Caco-2 (cell line): ENCODE results near the gene BCOR. TPM values are rescaled to one million over a fixed set of nuclear protein-coding genes. Genes with fewer than 3 reads are reported as not detected.

Experiments used
- BruUV-seq: library from RNA; stranded (reverse); fragments of 400-500 nt; replicated peaks from 2 replicates; lab custom pipeline; 2021; lab: Mats Ljungman, UMichigan
- CTCF ChIA-PET: fragments of 300-600 bp; sonication (Branson Sonifier 250); formaldehyde crosslinking; loops from one replicate; lab custom pipeline; 2022; ENCODE audit warnings: antibody characterized with exemption; lab: Charles Lee
- POLR2A ChIA-PET: fragments of 300-600 bp; sonication (Branson Sonifier 250); formaldehyde crosslinking; loops from one replicate; lab custom pipeline; 2022; ENCODE audit warnings: antibody characterized with exemption; lab: Charles Lee
- DNase-seq, 2 experiments: peaks; one replicate each; pipeline versions ENCODE4 v3.0.0 to v3.0.0-alpha.2; 2020 to 2022
- H3K27me3 ChIP-seq: replicated peaks from 2 replicates; pipeline ENCODE4 v1.6.0; 2011; ENCODE audit warnings: low read length; ENCODE audit not compliant: control insufficient read depth, insufficient read depth
- H3K36me3 ChIP-seq: 2 replicates; pipeline ENCODE4 v1.5.1; 2011; ENCODE audit warnings: low read length; ENCODE audit not compliant: control insufficient read depth, insufficient read depth
- H3K4me1 ChIP-seq: fragments of 250-450 bp; sonication (Bioruptor Pico); 2 replicates; pipeline ENCODE4 v1.5.1; 2020; ENCODE audit warnings: mild to moderate bottlenecking
- H3K4me3 ChIP-seq: 2 replicates; pipeline ENCODE4 v1.5.1; 2011; ENCODE audit warnings: low read depth, mild to moderate bottlenecking, control low read depth, low read length
- H3K9me3 ChIP-seq: fragments of 250-450 bp; sonication (Bioruptor Pico); 2 replicates; pipeline ENCODE4 v1.5.1; 2020; ENCODE audit warnings: mild to moderate bottlenecking, moderate library complexity
- H3K27ac Mint-ChIP-seq: one replicate; pipeline ENCODE4 v1.8.0; 2022; ENCODE audit warnings: mixed read lengths; ENCODE audit not compliant: unreplicated experiment
- H3K27me3 Mint-ChIP-seq: one replicate; pipeline ENCODE4 v1.8.0; 2022; ENCODE audit warnings: mixed read lengths; ENCODE audit not compliant: insufficient read depth, unreplicated experiment
- H3K36me3 Mint-ChIP-seq: one replicate; pipeline ENCODE4 v1.8.0; 2022; ENCODE audit warnings: mild to moderate bottlenecking, mixed read lengths; ENCODE audit not compliant: insufficient read depth, unreplicated experiment
- H3K4me1 Mint-ChIP-seq: one replicate; pipeline ENCODE4 v1.8.0; 2022; ENCODE audit warnings: low read depth, mixed read lengths; ENCODE audit not compliant: unreplicated experiment
- H3K4me3 Mint-ChIP-seq: one replicate; pipeline ENCODE4 v1.8.0; 2022; ENCODE audit warnings: mild to moderate bottlenecking, moderate library complexity, mixed read lengths; ENCODE audit not compliant: unreplicated experiment
- H3K9me3 Mint-ChIP-seq: one replicate; pipeline ENCODE4 v1.8.0; 2022; ENCODE audit warnings: mixed read lengths; ENCODE audit not compliant: unreplicated experiment
- CTCF ChIP-seq, 2 experiments: fragments of 200-600 bp in 1 of 2; IDR thresholded peaks; 1 replicate in 1 of 2; 2 replicates in 1 of 2; pipeline versions ENCODE4 v1.5.1 to v1.8.0; 2011 to 2022; ENCODE audit warnings: antibody characterized with exemption in 1 of 2, control low read depth in 1 of 2, inconsistent platforms in 1 of 2, low read depth in 1 of 2, low read length in 1 of 2, mild to moderate bottlenecking in 1 of 2, moderate library complexity in 1 of 2; ENCODE audit not compliant: insufficient read depth in 1 of 2, severe bottlenecking in 1 of 2, unreplicated experiment in 1 of 2
- intact Hi-C: fragments of 100-400 bp; cut with micrococcal nuclease; formaldehyde crosslinking; loops from one replicate; pipeline ENCODE4 v1.10.0; 2022; ENCODE audit not compliant: unreplicated experiment
- total RNA-seq: library from RNA; stranded (reverse); gene quantifications from 2 replicates; pipeline ENCODE4 v1.2.3, GENCODE V29; 2022

Gene BCOR
- total RNA-seq, 1 experiment from 2014 or later, result 16.2 TPM

- BruUV-seq, result no TSS peak
- Mint-ChIP-seq H3K9me3 (no peaks in the 10 kb centered on the region), H3K36me3 (no peaks in the 10 kb centered on the region), H3K27me3 (no peaks in the 10 kb centered on the region), H3K27ac (no peak overlapping the region), H3K4me3 (no peak overlapping the region), H3K4me1 (no peaks in the 10 kb centered on the region)
- Histone ChIP-seq H3K9me3 (no peaks in the 10 kb centered on the region), H3K4me3 (no peak overlapping the region), H3K27me3 (no peaks in the 10 kb centered on the region), H3K4me1 (no peaks in the 10 kb centered on the region), H3K36me3 (no peaks in the 10 kb centered on the region)
- ChIA-PET CTCF (no interaction called here), POLR2A (no interaction called here)
- TF ChIP-seq CTCF (IDR thresholded peaks at IDR 0.05; ENCODE audit: insufficient read depth in 1 of 2, low read depth in 1 of 2, low read length in 1 of 2, severe bottlenecking in 1 of 2, unreplicated experiment in 1 of 2), result no peak
- intact Hi-C loops, result no loop called here
- DNase-seq, result no peak
Observed at GRCh38 chrX:40131654-40132337, 34.0 kb upstream of the BCOR start.

DNA sequence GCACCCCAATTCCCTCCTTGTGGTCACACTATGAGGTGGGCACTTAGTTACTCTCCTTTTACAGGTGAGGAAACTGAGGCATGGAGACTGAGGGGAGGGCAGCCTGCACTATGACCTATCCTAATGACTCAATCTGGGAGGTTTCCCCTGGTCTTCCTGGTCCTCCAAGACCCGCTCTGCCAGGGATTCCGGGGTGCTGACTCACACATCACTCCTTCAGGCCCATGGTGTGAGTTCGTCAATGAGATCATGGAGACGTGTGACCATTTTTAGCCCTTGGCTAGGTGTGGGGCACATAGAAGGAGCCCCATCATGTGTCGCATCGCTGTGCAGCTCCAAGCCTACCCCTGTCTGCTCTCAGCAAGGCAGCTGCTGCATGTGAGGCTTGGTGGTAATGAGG lies 32.4 kb upstream of the BCOR start:
- no peaks in the 10 kb centered on the region for H3K36me3 ChIP-seq
- Mint-ChIP-seq H3K27ac (no peak overlapping the region), H3K4me3 (no peak overlapping the region), H3K9me3 (no peaks in the 10 kb centered on the region), H3K36me3 (no peaks in the 10 kb centered on the region), H3K4me1 (no peaks in the 10 kb centered on the region), H3K27me3 (no peaks in the 10 kb centered on the region)
- ChIA-PET POLR2A (no interaction called here), CTCF (no interaction called here)
- H3K9me3 ChIP-seq, result no peaks in the 10 kb centered on the region
- BruUV-seq, result no TSS peak
- intact Hi-C loops, result no loop called here
- no peak for DNase-seq
- H3K27me3 ChIP-seq, result no peaks in the 10 kb centered on the region
- no peak overlapping the region for H3K4me3 ChIP-seq
- H3K4me1 ChIP-seq, result no peaks in the 10 kb centered on the region
- no peak for TF ChIP-seq CTCF (IDR thresholded peaks at IDR 0.05; ENCODE audit: insufficient read depth in 1 of 2, low read depth in 1 of 2, low read length in 1 of 2, severe bottlenecking in 1 of 2, unreplicated experiment in 1 of 2)

GRCh38 chrX:40127052-40127451 lies 29.3 kb upstream of the BCOR start:
- H3K9me3 Mint-ChIP-seq, result no peaks in the 10 kb centered on the region

More at GRCh38 chrX:40127052-40127451, 29.3 kb upstream of the BCOR start:
- Histone ChIP-seq H3K4me1 (no peaks in the 10 kb centered on the region), H3K27me3 (no peaks in the 10 kb centered on the region), H3K36me3 (no peaks in the 10 kb centered on the region), H3K4me3 (no peak overlapping the region), H3K9me3 (no peaks in the 10 kb centered on the region)
- DNase-seq, result no peak
- H3K4me1 Mint-ChIP-seq, result no peaks in the 10 kb centered on the region
- H3K27me3 Mint-ChIP-seq, result no peaks in the 10 kb centered on the region
- no peaks in the 10 kb centered on the region for H3K36me3 Mint-ChIP-seq
- ChIA-PET CTCF (no interaction called here), POLR2A (no interaction called here)
- intact Hi-C loops, result no loop called here
- no peak overlapping the region for H3K4me3 Mint-ChIP-seq
- H3K27ac Mint-ChIP-seq, result no peak overlapping the region
- no peak for TF ChIP-seq CTCF (IDR thresholded peaks at IDR 0.05; ENCODE audit: insufficient read depth in 1 of 2, low read depth in 1 of 2, low read length in 1 of 2, severe bottlenecking in 1 of 2, unreplicated experiment in 1 of 2)
- BruUV-seq, result no TSS peak
